ENCODE results near the gene LRPAP1. TPM values are rescaled to one million over a fixed set of nuclear protein-coding genes. Genes with fewer than 3 reads are reported as not detected.

LRPAP1 gene
- total RNA-seq, 2 experiments from 2014 or later = 69.0 to 69.1 TPM

GRCh38 chr4:3485011-3485791 lies 47.0 kb downstream of the LRPAP1 start:
- Mint-ChIP-seq H3K4me1 (no peaks in the 10 kb centered on the region), H3K27ac (no peak overlapping the region), H3K36me3 (ENCODE audit: low read depth) (no peaks in the 10 kb centered on the region), H3K27me3 (peaks cover 14% of the 10 kb centered on the region), H3K9me3 (no peaks in the 10 kb centered on the region), H3K4me3 (no peak overlapping the region)
- ChIA-PET CTCF (interaction anchor here (1.0 kb wide), 2 partner anchors 18 to 180 kb away, joined by 3 read pairs; no protein-coding TSS in a partner anchor), POLR2A (no interaction called here)
- DNase-seq = no peak

DNA sequence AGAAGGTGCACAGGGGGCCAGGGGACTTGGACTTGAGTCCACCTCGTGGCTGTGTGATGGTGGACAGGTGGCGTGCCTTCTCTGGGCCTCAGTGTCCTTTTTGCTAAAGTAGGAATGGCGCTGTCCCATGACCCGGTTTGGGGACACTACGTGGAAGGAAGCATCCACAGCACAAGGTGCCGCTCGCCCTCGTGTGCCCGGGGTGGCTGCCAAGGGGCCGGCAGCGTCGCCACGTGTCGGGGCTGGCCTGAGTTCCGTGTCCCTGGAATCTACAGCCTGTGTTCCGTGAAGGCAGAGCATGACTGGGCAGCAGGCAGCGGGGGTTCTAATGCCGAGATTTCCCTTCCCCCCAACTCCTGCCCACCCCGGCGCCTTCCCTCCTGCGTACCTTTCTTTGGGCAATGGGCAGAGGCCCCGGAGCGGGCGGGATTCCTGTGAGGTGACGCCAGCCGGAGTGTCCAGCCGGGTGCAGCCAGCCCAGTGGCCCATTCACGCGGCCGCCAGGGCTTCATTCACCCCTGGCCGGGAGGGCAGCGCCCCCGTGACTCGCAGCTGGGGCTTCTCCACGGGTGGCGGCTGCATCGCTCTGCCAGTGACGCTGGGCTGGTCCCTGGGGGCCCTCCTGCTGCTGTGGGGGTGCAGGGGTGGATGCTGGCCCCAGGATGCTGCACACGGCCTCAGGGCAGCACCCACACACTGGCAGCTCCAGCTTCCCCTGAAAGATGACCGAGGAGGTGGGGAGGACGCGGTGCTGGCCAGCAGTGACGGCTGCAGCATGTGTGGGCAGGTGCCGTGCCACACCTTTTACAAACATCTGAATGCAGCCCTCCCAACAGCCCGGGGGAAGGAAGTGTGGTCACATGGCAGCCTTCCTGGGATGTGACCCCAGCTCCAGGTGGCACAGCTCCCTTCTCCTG lies 47.9 kb downstream of the LRPAP1 start:
- DNase-seq = no peak
- H3K4me1 Mint-ChIP-seq = no peaks in the 10 kb centered on the region
- CTCF ChIA-PET = interaction anchor here (1.0 to 1.2 kb wide), 2 partner anchors 8 to 179 kb away, joined by 3 read pairs; no protein-coding TSS in a partner anchor

GRCh38 chr4:3483471-3483921 lies 48.7 kb downstream of the LRPAP1 start:
- no peak overlapping the region for H3K27ac Mint-ChIP-seq

More for the DNA sequence above, 47.9 kb downstream of the LRPAP1 start:
- Mint-ChIP-seq H3K27ac (no peak overlapping the region), H3K36me3 (ENCODE audit: low read depth) (no peaks in the 10 kb centered on the region), H3K27me3 (peaks cover 14% of the 10 kb centered on the region), H3K9me3 (no peaks in the 10 kb centered on the region), H3K4me3 (no peak overlapping the region)
- POLR2A ChIA-PET = no interaction called here

GRCh38 chr4:3482707-3483106 lies 49.5 kb downstream of the LRPAP1 start:
- no peaks in the 10 kb centered on the region for H3K36me3 Mint-ChIP-seq (ENCODE audit: low read depth)
- ChIA-PET POLR2A (no interaction called here), CTCF (interaction anchor here (1.2 kb wide), 1 partner anchor 9 kb away, joined by 3 read pairs; no protein-coding TSS in a partner anchor)
- DNase-seq = no peak
- H3K27ac Mint-ChIP-seq = no peak overlapping the region
- no peaks in the 10 kb centered on the region for H3K4me1 Mint-ChIP-seq
- H3K9me3 Mint-ChIP-seq = no peaks in the 10 kb centered on the region
- no peak overlapping the region for H3K4me3 Mint-ChIP-seq
- peaks cover 14% of the 10 kb centered on the region for H3K27me3 Mint-ChIP-seq

More at GRCh38 chr4:3483471-3483921, 48.7 kb downstream of the LRPAP1 start:
- no peaks in the 10 kb centered on the region for H3K9me3 Mint-ChIP-seq
- DNase-seq = no peak
- ChIA-PET POLR2A (no interaction called here), CTCF (interaction anchor here (1.2 kb wide), 1 partner anchor 8 kb away, joined by 3 read pairs; no protein-coding TSS in a partner anchor)
- H3K4me1 Mint-ChIP-seq = no peaks in the 10 kb centered on the region
- no peak overlapping the region for H3K4me3 Mint-ChIP-seq
- peaks cover 14% of the 10 kb centered on the region for H3K27me3 Mint-ChIP-seq
- no peaks in the 10 kb centered on the region for H3K36me3 Mint-ChIP-seq (ENCODE audit: low read depth)

DNA sequence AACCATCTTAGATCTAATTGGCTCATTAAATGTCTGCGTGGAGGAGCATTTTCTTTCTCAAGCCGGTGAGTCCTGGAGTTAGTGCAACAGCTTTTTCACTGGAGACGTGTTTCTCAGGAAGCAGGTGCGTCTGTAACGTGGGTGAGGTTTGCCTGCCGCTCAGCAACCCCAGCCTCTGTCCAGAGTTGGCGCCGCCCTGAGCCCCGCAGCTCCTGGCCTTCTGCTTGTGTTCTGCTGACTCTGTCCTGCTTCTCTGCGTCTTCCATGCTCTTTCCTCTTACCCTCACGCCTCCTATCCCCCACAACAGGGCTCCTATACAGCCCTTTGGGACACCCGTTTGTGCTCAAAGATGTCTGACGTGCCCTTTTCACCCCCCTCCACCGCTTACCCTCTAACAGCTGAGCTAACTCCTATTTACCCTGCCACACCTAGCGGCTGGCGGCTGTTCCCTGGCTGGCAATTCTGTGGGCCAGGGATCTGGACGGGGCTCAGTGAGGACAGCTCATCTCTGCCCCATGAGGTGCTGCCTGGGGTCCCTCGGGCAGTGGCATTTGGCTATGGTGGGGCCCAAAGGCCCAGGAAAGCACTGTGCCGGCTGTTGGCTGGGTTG lies 50.3 kb downstream of the LRPAP1 start:
- peaks cover 14% of the 10 kb centered on the region for H3K27me3 Mint-ChIP-seq
- POLR2A ChIA-PET = no interaction called here
- H3K36me3 Mint-ChIP-seq (ENCODE audit: low read depth) = no peaks in the 10 kb centered on the region
- no peak overlapping the region for H3K4me3 Mint-ChIP-seq
- no peaks in the 10 kb centered on the region for H3K4me1 Mint-ChIP-seq
- H3K9me3 Mint-ChIP-seq = no peaks in the 10 kb centered on the region
- CTCF ChIA-PET = no interaction called here
- H3K27ac Mint-ChIP-seq = no peak overlapping the region
- DNase-seq = no peak

DNA sequence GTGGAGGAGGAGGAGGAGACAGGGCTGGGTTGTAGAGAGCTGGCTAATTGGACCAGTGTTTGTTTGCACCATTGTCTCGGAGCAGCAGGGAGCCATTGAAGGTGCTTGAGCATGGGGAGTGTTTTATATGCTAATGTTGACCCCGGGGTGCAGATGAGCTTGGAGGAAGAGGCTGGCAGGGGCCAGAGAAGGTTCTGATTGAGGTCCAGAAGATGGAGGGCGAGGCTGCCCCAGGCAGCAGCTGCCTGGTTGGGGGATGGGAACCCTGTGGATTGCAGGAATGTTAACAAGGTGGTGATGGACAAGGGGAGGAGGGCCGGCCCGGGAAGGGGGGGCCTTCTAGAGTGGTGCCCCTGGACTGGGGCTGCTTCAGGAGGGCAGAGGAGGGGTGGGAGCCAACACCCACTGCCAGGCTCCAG lies 51.1 kb downstream of the LRPAP1 start:
- DNase-seq = no peak
- H3K4me3 Mint-ChIP-seq = no peak overlapping the region
- ChIA-PET POLR2A (no interaction called here), CTCF (interaction anchor here (0.7 to 2.0 kb wide), 13 partner anchors 9 to 373 kb away, joined by 3 to 10 read pairs (median 4); no protein-coding TSS in a partner anchor)
- no peaks in the 10 kb centered on the region for H3K36me3 Mint-ChIP-seq (ENCODE audit: low read depth)
- H3K9me3 Mint-ChIP-seq = no peaks in the 10 kb centered on the region
- H3K4me1 Mint-ChIP-seq = no peaks in the 10 kb centered on the region
- no peak overlapping the region for H3K27ac Mint-ChIP-seq
- peaks cover 12% of the 10 kb centered on the region for H3K27me3 Mint-ChIP-seq

GRCh38 chr4:3480528-3481112 lies 51.6 kb downstream of the LRPAP1 start:
- ChIA-PET POLR2A (no interaction called here), CTCF (interaction anchor here (0.7 to 2.0 kb wide), 13 partner anchors 8 to 373 kb away, joined by 3 to 10 read pairs (median 4); no protein-coding TSS in a partner anchor)
- Mint-ChIP-seq H3K27me3 (peaks cover 12% of the 10 kb centered on the region), H3K9me3 (no peaks in the 10 kb centered on the region), H3K4me1 (no peaks in the 10 kb centered on the region), H3K4me3 (no peak overlapping the region), H3K36me3 (ENCODE audit: low read depth) (no peaks in the 10 kb centered on the region), H3K27ac (peak overlapping the region; percentile 25)
- DNase-seq = peak; percentile 75

GRCh38 chr4:3479358-3480101 lies 52.7 kb downstream of the LRPAP1 start:
- ChIA-PET POLR2A (no interaction called here), CTCF (interaction anchor here (1.2 to 2.0 kb wide), 8 partner anchors 9 to 372 kb away, joined by 3 to 10 read pairs (median 4); no protein-coding TSS in a partner anchor)
- H3K27ac Mint-ChIP-seq = no peak overlapping the region
- no peak for DNase-seq
- H3K36me3 Mint-ChIP-seq (ENCODE audit: low read depth) = no peaks in the 10 kb centered on the region
- no peaks in the 10 kb centered on the region for H3K9me3 Mint-ChIP-seq
- peaks cover 9% of the 10 kb centered on the region for H3K27me3 Mint-ChIP-seq
- H3K4me3 Mint-ChIP-seq = no peak overlapping the region
- H3K4me1 Mint-ChIP-seq = no peaks in the 10 kb centered on the region

DNA sequence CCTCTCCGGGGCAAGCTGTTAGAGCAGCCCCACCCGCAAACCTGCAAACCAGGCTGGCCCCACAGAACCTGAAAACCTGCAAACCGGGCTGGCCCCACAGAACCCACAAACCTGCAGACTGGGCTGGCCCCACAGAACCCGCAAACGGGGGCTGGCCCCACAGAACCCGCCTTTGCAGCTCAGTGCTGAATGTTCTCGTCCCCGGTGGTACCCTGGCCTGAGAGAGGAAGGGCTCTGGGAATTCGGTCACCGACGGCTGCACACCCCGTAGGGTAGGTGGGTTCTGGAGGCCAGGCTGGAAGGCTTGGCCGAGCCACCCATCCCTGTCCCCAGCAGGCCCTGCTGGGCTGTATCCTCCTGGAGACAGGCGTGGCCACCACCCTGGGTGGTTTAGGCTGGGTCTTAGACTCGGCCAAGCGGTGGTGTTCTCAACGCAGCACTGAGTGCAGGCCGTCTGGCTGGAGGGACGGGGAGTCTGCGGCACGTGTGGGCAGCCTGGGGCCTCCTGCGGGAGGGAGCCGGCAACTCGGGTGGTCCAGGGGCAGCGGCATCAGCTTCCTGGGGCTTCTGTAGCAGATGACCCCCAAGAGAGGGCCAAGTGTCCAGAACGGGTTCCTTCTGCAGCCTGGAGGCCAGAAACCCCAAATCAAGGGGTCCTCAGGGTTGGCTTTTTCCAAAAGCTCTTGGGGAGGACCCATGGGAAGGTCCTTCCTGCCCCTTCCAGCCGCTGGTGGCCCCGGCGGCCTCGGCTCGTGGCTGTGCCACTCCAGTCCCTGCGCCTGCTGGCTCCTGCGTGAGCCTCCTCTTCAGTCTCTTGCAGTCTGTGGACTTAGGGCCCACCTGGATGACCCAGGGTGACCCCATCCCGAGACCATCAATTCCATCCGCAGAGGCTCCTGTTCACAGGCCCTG lies 53.5 kb downstream of the LRPAP1 start:
- CTCF ChIA-PET = no interaction called here
- Mint-ChIP-seq H3K36me3 (ENCODE audit: low read depth) (no peaks in the 10 kb centered on the region), H3K27me3 (peaks cover 9% of the 10 kb centered on the region), H3K4me1 (no peaks in the 10 kb centered on the region), H3K27ac (no peak overlapping the region), H3K4me3 (no peak overlapping the region), H3K9me3 (no peaks in the 10 kb centered on the region)
- no peak for DNase-seq
- POLR2A ChIA-PET = no interaction called here

- no peaks in the 10 kb centered on the region for H3K36me3 Mint-ChIP-seq (ENCODE audit: low read depth)
- H3K9me3 Mint-ChIP-seq = no peaks in the 10 kb centered on the region
- DNase-seq = no peak
- H3K4me3 Mint-ChIP-seq = no peak overlapping the region
- no peak overlapping the region for H3K27ac Mint-ChIP-seq
- peaks cover 6% of the 10 kb centered on the region for H3K27me3 Mint-ChIP-seq
- H3K4me1 Mint-ChIP-seq = no peaks in the 10 kb centered on the region
- ChIA-PET POLR2A (no interaction called here), CTCF (no interaction called here)
These were observed 54.3 kb downstream of the LRPAP1 start for GRCh38 chr4:3477750-3478430.

Measured in activated CD4-positive, alpha-beta T cell treated with anti-CD3 and anti-CD28 coated beads, Interleukin-2, amount 10 ng/mL, durations not matched to agents 7 days and 5 days (primary cell).